ENCODE data around the gene DRAXIN. TPM values are rescaled to one million over a fixed set of nuclear protein-coding genes. Genes with fewer than 3 reads are reported as not detected.
A peak's percentile ranks its signal among the peaks of the same experiment; 100 is the strongest.

DRAXIN gene
- total RNA-seq, 5 donors from 2014 or later (not counting 1 experiment from before 2014, with no cell fraction given), result 0.18 to 2.0 (median 0.23) TPM

GRCh38 chr1:11685210-11685752 is 6.2 kb upstream of the DRAXIN start:
- no peak for ATAC-seq (replicated peaks in 1 of 4)
- DNase-seq, result no peak
- Histone ChIP-seq H3K4me3 (ENCODE audit: control insufficient read depth in 1 of 2, extremely low read depth in 1 of 2, low read length in 1 of 2) (no peak overlapping the region), H3K27ac (ENCODE audit: low read length) (no peak overlapping the region), H3K36me3 (ENCODE audit: control insufficient read depth in 2 of 2, extremely low read depth in 1 of 2, insufficient read depth in 1 of 2, low read length in 1 of 2) (no peaks in the 10 kb centered on the region), H3K27me3 (replicated peaks in 1 of 2; ENCODE audit: control insufficient read depth in 2 of 2, extremely low read depth in 1 of 2, insufficient read depth in 2 of 2, low read length in 1 of 2) (peaks cover 7 to 42% of the 10 kb centered on the region in 2 experiments), H3K4me1 (ENCODE audit: control insufficient read depth in 1 of 2, extremely low read depth in 1 of 2, insufficient read depth in 2 of 2, low read length in 2 of 2) (peaks cover 1 to 12% of the 10 kb centered on the region in 2 experiments), H3K9me3 (no peaks in the 10 kb centered on the region)
- ChIA-PET CTCF (interaction anchor here in 1 of 2 donors (0.7 kb wide), 1 partner anchor 11 kb away, joined by 4 read pairs; no protein-coding TSS in a partner anchor), POLR2A (no interaction called here)
- no peak overlapping the region for H3K27ac Mint-ChIP-seq
- H3K36me3 Mint-ChIP-seq, result no peaks in the 10 kb centered on the region
- H3K9me3 Mint-ChIP-seq, result no peaks in the 10 kb centered on the region
- 67% methylated on average over 1 of the region's 7 CpGs for WGBS (ENCODE audit: insufficient coverage)
- peaks cover 22 to 31% of the 10 kb centered on the region in 2 donors for H3K27me3 Mint-ChIP-seq
- H3K4me3 Mint-ChIP-seq, result no peak overlapping the region
- peaks cover 7 to 11% (median 8%) of the 10 kb centered on the region in 3 donors for H3K4me1 Mint-ChIP-seq

- no peaks in the 10 kb centered on the region for H3K36me3 Mint-ChIP-seq
- CTCF ChIA-PET, result interaction anchor here in 1 of 2 donors (0.6 kb wide), 1 partner anchor 32 kb away, joined by 3 read pairs; no protein-coding TSS in a partner anchor
Measured at GRCh38 chr1:11688506-11688905, 3.0 kb upstream of the DRAXIN start.

DNA sequence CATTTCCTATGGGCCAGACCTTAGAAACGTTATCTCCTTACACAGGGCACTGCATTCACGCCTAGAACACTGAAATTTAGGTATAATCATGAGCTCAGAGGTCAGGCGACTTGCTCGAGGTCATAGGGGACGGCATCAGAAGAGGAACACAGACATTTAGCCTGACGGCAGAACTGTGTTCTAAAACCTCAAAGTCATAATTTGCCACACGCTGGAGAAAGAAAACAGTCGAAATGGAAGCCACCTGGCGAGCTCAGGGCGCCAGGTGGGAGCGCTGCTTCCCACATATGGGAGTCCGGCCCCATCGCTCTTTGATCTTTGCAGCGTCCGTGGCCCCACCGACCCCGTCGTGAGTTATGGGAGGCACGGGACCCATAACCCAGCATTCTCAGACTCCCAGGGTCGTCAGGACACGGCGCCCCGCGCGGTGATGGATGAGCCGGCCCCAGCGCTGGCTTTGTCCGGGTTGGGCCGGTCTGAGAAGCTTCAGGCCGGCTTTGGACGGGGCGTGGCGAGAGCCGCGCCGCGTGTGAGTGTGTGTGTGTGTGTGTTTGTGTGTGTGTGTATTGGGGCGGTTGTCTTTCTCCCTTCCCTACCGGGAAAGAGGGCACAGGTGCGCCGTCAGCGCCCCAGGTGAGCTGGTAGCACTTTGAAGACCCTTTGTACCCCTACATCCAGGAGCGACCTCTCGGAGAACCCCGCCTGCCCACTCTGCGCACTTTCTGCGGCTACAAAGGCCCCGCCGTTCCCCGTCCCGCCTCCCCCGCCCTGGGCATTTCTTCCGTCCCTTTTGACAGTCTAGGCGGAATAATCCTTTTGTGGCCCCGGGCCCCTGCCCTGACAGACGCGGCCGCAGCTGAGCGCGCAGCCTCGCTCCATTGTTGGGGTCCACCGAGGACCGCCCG is 861 bp upstream of the DRAXIN start:
- Histone ChIP-seq H3K27me3 (replicated peaks in 1 of 2; ENCODE audit: control insufficient read depth in 2 of 2, extremely low read depth in 1 of 2, insufficient read depth in 2 of 2, low read length in 1 of 2) (peaks cover 9 to 70% of the 10 kb centered on the region in 2 experiments), H3K4me1 (ENCODE audit: control insufficient read depth in 1 of 2, extremely low read depth in 1 of 2, insufficient read depth in 2 of 2, low read length in 2 of 2) (peaks cover 8 to 34% of the 10 kb centered on the region in 2 experiments), H3K4me3 (ENCODE audit: control insufficient read depth in 1 of 2, extremely low read depth in 1 of 2, low read length in 1 of 2) (peak overlapping the region; percentile 26 to 53), H3K9me3 (no peaks in the 10 kb centered on the region), H3K27ac (ENCODE audit: low read length) (no peak overlapping the region), H3K36me3 (ENCODE audit: control insufficient read depth in 2 of 2, extremely low read depth in 1 of 2, insufficient read depth in 1 of 2, low read length in 1 of 2) (no peaks in the 10 kb centered on the region)
- Mint-ChIP-seq H3K27me3 (peaks cover 42 to 55% of the 10 kb centered on the region in 2 donors), H3K9me3 (no peaks in the 10 kb centered on the region), H3K4me3 (peak overlapping the region; percentile 25 to 70 (median 62)), H3K27ac (no peak overlapping the region), H3K4me1 (peaks cover 26 to 33% (median 29%) of the 10 kb centered on the region in 3 donors), H3K36me3 (no peaks in the 10 kb centered on the region)
- ATAC-seq (replicated peaks in 1 of 4), result no peak
- DNase-seq, result no peak
- ChIA-PET CTCF (interaction anchor here in 1 of 2 donors (0.5 to 0.6 kb wide), 2 partner anchors 27 to 191 kb away, joined by 3 to 4 read pairs; no protein-coding TSS in a partner anchor), POLR2A (interaction anchor here in 1 of 2 donors (0.5 kb wide), 1 partner anchor 26 kb away, joined by 5 read pairs; no protein-coding TSS in a partner anchor)
- 7% methylated on average over 55 of the region's 64 CpGs for WGBS (ENCODE audit: insufficient coverage)

More at GRCh38 chr1:11688506-11688905, 3.0 kb upstream of the DRAXIN start:
- Histone ChIP-seq H3K9me3 (no peaks in the 10 kb centered on the region), H3K4me3 (ENCODE audit: control insufficient read depth in 1 of 2, extremely low read depth in 1 of 2, low read length in 1 of 2) (no peak overlapping the region), H3K27ac (ENCODE audit: low read length) (no peak overlapping the region), H3K27me3 (replicated peaks in 1 of 2; ENCODE audit: control insufficient read depth in 2 of 2, extremely low read depth in 1 of 2, insufficient read depth in 2 of 2, low read length in 1 of 2) (peaks cover 9 to 64% of the 10 kb centered on the region in 2 experiments), H3K4me1 (ENCODE audit: control insufficient read depth in 1 of 2, extremely low read depth in 1 of 2, insufficient read depth in 2 of 2, low read length in 2 of 2) (peaks cover 8 to 28% of the 10 kb centered on the region in 2 experiments), H3K36me3 (ENCODE audit: control insufficient read depth in 2 of 2, extremely low read depth in 1 of 2, insufficient read depth in 1 of 2, low read length in 1 of 2) (no peaks in the 10 kb centered on the region)
- 97% methylated on average over 4 of the region's 4 CpGs for WGBS (ENCODE audit: insufficient coverage)
- H3K27ac Mint-ChIP-seq, result no peak overlapping the region
- DNase-seq (no peak), ATAC-seq (replicated peaks in 1 of 4) (no peak)
- peaks cover 36 to 50% of the 10 kb centered on the region in 2 donors for H3K27me3 Mint-ChIP-seq
- no peaks in the 10 kb centered on the region for H3K9me3 Mint-ChIP-seq
- POLR2A ChIA-PET, result no interaction called here
- H3K4me3 Mint-ChIP-seq, result no peak overlapping the region
- H3K4me1 Mint-ChIP-seq, result peaks cover 21 to 25% (median 24%) of the 10 kb centered on the region in 3 donors

- DNase-seq, result peak in 1 of 35 experiments; percentile 7
Measured at GRCh38 chr1:11691928-11692711, 610 bp downstream of the DRAXIN start.

GRCh38 chr1:11693024-11693590 is 1.6 kb downstream of the DRAXIN start:
- ChIA-PET POLR2A (no interaction called here), CTCF (interaction anchor here in 1 of 2 donors (0.5 to 0.8 kb wide), 2 partner anchors 24 to 26 kb away, joined by 3 read pairs; no protein-coding TSS in a partner anchor)
- Mint-ChIP-seq H3K36me3 (no peaks in the 10 kb centered on the region), H3K9me3 (no peaks in the 10 kb centered on the region), H3K27ac (peak overlapping the region; percentile 5 to 41), H3K4me1 (peaks cover 26 to 35% (median 29%) of the 10 kb centered on the region in 3 donors), H3K27me3 (peaks cover 32 to 44% of the 10 kb centered on the region in 2 donors), H3K4me3 (peak overlapping the region; percentile 53 to 78 (median 55))
- WGBS (ENCODE audit: insufficient coverage), result 30% methylated on average over 5 of the region's 6 CpGs
- DNase-seq (peak in 23 of 35 experiments; percentile 11 to 50 (median 22)), ATAC-seq (replicated peaks in 1 of 4) (peak; percentile 62 to 76 (median 68))
- H3K27me3 ChIP-seq (replicated peaks in 1 of 2; ENCODE audit: control insufficient read depth in 2 of 2, extremely low read depth in 1 of 2, insufficient read depth in 2 of 2, low read length in 1 of 2), result peaks cover 9 to 58% of the 10 kb centered on the region in 2 experiments
- no peaks in the 10 kb centered on the region for H3K36me3 ChIP-seq (ENCODE audit: control insufficient read depth in 2 of 2, extremely low read depth in 1 of 2, insufficient read depth in 1 of 2, low read length in 1 of 2)
- H3K4me1 ChIP-seq (ENCODE audit: control insufficient read depth in 1 of 2, extremely low read depth in 1 of 2, insufficient read depth in 2 of 2, low read length in 2 of 2), result peaks cover 8 to 34% of the 10 kb centered on the region in 2 experiments
- H3K27ac ChIP-seq (ENCODE audit: low read length), result no peak overlapping the region
- no peaks in the 10 kb centered on the region for H3K9me3 ChIP-seq
- H3K4me3 ChIP-seq (ENCODE audit: control insufficient read depth in 1 of 2, extremely low read depth in 1 of 2, low read length in 1 of 2), result no peak overlapping the region

More at GRCh38 chr1:11691928-11692711, 610 bp downstream of the DRAXIN start:
- Mint-ChIP-seq H3K27me3 (peaks cover 39 to 51% of the 10 kb centered on the region in 2 donors), H3K27ac (no peak overlapping the region), H3K36me3 (no peaks in the 10 kb centered on the region), H3K4me1 (peaks cover 26 to 33% (median 29%) of the 10 kb centered on the region in 3 donors), H3K9me3 (no peaks in the 10 kb centered on the region), H3K4me3 (peak overlapping the region; percentile 53 to 78 (median 65))
- H3K27me3 ChIP-seq (replicated peaks in 1 of 2; ENCODE audit: control insufficient read depth in 2 of 2, extremely low read depth in 1 of 2, insufficient read depth in 2 of 2, low read length in 1 of 2), result peaks cover 9 to 62% of the 10 kb centered on the region in 2 experiments
- ChIA-PET CTCF (no interaction called here), POLR2A (no interaction called here)
- no peak overlapping the region for H3K27ac ChIP-seq (ENCODE audit: low read length)
- H3K9me3 ChIP-seq, result no peaks in the 10 kb centered on the region
- ATAC-seq (replicated peaks in 1 of 4), result no peak
- WGBS (ENCODE audit: insufficient coverage), result 10% methylated on average over 51 of the region's 64 CpGs
- H3K4me3 ChIP-seq (ENCODE audit: control insufficient read depth in 1 of 2, extremely low read depth in 1 of 2, low read length in 1 of 2), result peak overlapping the region in 1 of 2 donors; percentile 15
- H3K36me3 ChIP-seq (ENCODE audit: control insufficient read depth in 2 of 2, extremely low read depth in 1 of 2, insufficient read depth in 1 of 2, low read length in 1 of 2), result no peaks in the 10 kb centered on the region
- H3K4me1 ChIP-seq (ENCODE audit: control insufficient read depth in 1 of 2, extremely low read depth in 1 of 2, insufficient read depth in 2 of 2, low read length in 2 of 2), result peaks cover 8 to 34% of the 10 kb centered on the region in 2 experiments
